OCI-LY7 (cell line): ENCODE data around the gene COL23A1. TPM values are rescaled to one million over a fixed set of nuclear protein-coding genes. Genes with fewer than 3 reads are reported as not detected.

Experiments
- BruUV-seq: library from RNA; stranded (reverse); fragments of 400-500 nt; replicated peaks from 2 replicates; lab custom pipeline; 2021; lab: Mats Ljungman, UMichigan
- CTCF ChIA-PET: fragments of 300-600 bp; sonication (Branson Sonifier 250); formaldehyde crosslinking; loops from one replicate; lab custom pipeline; 2022; ENCODE audit warnings: antibody characterized with exemption; ENCODE audit not compliant: unreplicated experiment; lab: Charles Lee
- POLR2A ChIA-PET: fragments of 300-600 bp; sonication (Branson Sonifier 250); formaldehyde crosslinking; loops from one replicate; lab custom pipeline; 2022; ENCODE audit warnings: antibody characterized with exemption; lab: Charles Lee
- DNase-seq: peaks from one replicate; pipeline ENCODE4 v3.0.0-alpha.2; 2015; ENCODE audit warnings: low spot score
- H2AFZ ChIP-seq: fragments of 200-600 bp; sonication (generic), shearing (Covaris generic); 2 replicates; pipeline ENCODE4 v1.6.1; 2014; ENCODE audit warnings: mild to moderate bottlenecking, antibody characterized with exemption, low read length, moderate library complexity
- H3K27ac ChIP-seq: fragments of 200-600 bp; sonication (generic); 2 replicates; pipeline ENCODE4 v1.5.1; 2014; ENCODE audit warnings: mixed run types, low read depth, mild to moderate bottlenecking, moderate library complexity, low read length, inconsistent platforms; ENCODE audit not compliant: poor library complexity, severe bottlenecking
- H3K36me3 ChIP-seq: fragments of 200-600 bp; sonication (generic); 2 replicates; pipeline ENCODE4 v1.6.1; 2014; ENCODE audit warnings: mild to moderate bottlenecking, antibody characterized with exemption, low read length, moderate library complexity, mixed read lengths; ENCODE audit not compliant: insufficient read depth
- H3K4me1 ChIP-seq: fragments of 200-600 bp; sonication (generic); 2 replicates; pipeline ENCODE4 v1.5.1; 2014; ENCODE audit warnings: mild to moderate bottlenecking, low read length; ENCODE audit not compliant: insufficient read depth, poor library complexity, severe bottlenecking
- H3K4me2 ChIP-seq: fragments of 200-600 bp; sonication (generic); 2 replicates; pipeline ENCODE4 v1.6.1; 2014; ENCODE audit warnings: mild to moderate bottlenecking, low read length
- H3K4me3 ChIP-seq: fragments of 200-600 bp; sonication (generic); 2 replicates; pipeline ENCODE4 v1.5.1; 2014; ENCODE audit warnings: mild to moderate bottlenecking, low read depth, low read length; ENCODE audit not compliant: poor library complexity, severe bottlenecking
- H3K79me2 ChIP-seq: fragments of 200-600 bp; sonication (generic); 2 replicates; pipeline ENCODE4 v1.6.1; 2016; ENCODE audit warnings: low read depth, mild to moderate bottlenecking, low read length, moderate library complexity, mixed read lengths; ENCODE audit not compliant: insufficient read depth
- H3K9me2 ChIP-seq: fragments of 200-600 bp; sonication (generic); 2 replicates; pipeline ENCODE4 v1.6.1; 2016; ENCODE audit warnings: mild to moderate bottlenecking, low read length, mixed read lengths; ENCODE audit not compliant: insufficient read depth
- H3K9me3 ChIP-seq: fragments of 200-600 bp; sonication (generic); 2 replicates; pipeline ENCODE4 v1.6.1; 2014; ENCODE audit warnings: mild to moderate bottlenecking, mixed run types, low read length, mixed read lengths
- H4K20me1 ChIP-seq: fragments of 200-600 bp; sonication (generic); 2 replicates; pipeline ENCODE4 v1.6.1; 2014; ENCODE audit warnings: mild to moderate bottlenecking, antibody characterized with exemption, low read length, moderate library complexity, mixed read lengths; ENCODE audit not compliant: insufficient read depth
- CTCF ChIP-seq: fragments of 200-600 bp; sonication (generic); conservative IDR thresholded peaks from 2 replicates; pipeline ENCODE4 v1.5.1; 2014; ENCODE audit warnings: mild to moderate bottlenecking, antibody characterized with exemption, low read length, moderate library complexity, mixed read lengths
- EZH2phosphoT487 ChIP-seq: fragments of 200-600 bp; sonication (generic); IDR thresholded peaks from 2 replicates; pipeline ENCODE4 v1.6.1; 2018; ENCODE audit warnings: low read depth, borderline replicate concordance, mild to moderate bottlenecking, mixed run types, antibody characterized with exemption, low read length, moderate library complexity, mixed read lengths
- intact Hi-C: fragments of 100-400 bp; cut with micrococcal nuclease; formaldehyde crosslinking; loops from one replicate; pipeline ENCODE4 v1.10.0; 2022; ENCODE audit not compliant: unreplicated experiment
- total RNA-seq, 2 experiments: library from RNA; depleted of rRNA in 1 of 2; stranded (reverse); fragments of >200 nt in 1 of 2; shearing (Covaris generic) in 1 of 2; gene quantifications; 2 replicates each; pipeline ENCODE4 v1.2.3, GENCODE V29; 2014 to 2022

COL23A1 gene
- total RNA-seq, 2 experiments from 2014 or later, result 0.53 TPM; not detected in 1

GRCh38 chr5:178325311-178325678 lies 264.9 kb downstream of the COL23A1 start:
- H3K4me3 ChIP-seq, result no peak overlapping the region
- H3K9me2 ChIP-seq, result no peaks in the 10 kb centered on the region
- POLR2A ChIA-PET, result no interaction called here
- no peak for DNase-seq
- no peaks in the 10 kb centered on the region for H3K36me3 ChIP-seq
- CTCF ChIA-PET, result no interaction called here
- H2AFZ ChIP-seq, result no peak overlapping the region
- no peak overlapping the region for H3K4me2 ChIP-seq
- H3K27ac ChIP-seq, result no peak overlapping the region
- intact Hi-C loops, result no loop called here
- H4K20me1 ChIP-seq, result no peaks in the 10 kb centered on the region
- TF ChIP-seq EZH2phosphoT487 (no peak), CTCF (no peak)
- no peaks in the 10 kb centered on the region for H3K79me2 ChIP-seq
- no TSS peak for BruUV-seq
- H3K4me1 ChIP-seq, result no peaks in the 10 kb centered on the region
- H3K9me3 ChIP-seq, result no peaks in the 10 kb centered on the region

- TF ChIP-seq CTCF (no peak), EZH2phosphoT487 (no peak)
- Histone ChIP-seq H3K36me3 (no peaks in the 10 kb centered on the region), H3K27ac (no peak overlapping the region), H3K4me1 (no peaks in the 10 kb centered on the region), H3K4me2 (no peak overlapping the region), H3K4me3 (no peak overlapping the region), H4K20me1 (no peaks in the 10 kb centered on the region), H3K9me2 (no peaks in the 10 kb centered on the region), H3K79me2 (no peaks in the 10 kb centered on the region), H3K9me3 (no peaks in the 10 kb centered on the region), H2AFZ (no peak overlapping the region)
- POLR2A ChIA-PET, result no interaction called here
- intact Hi-C loops, result no loop called here
- CTCF ChIA-PET, result no interaction called here
- DNase-seq, result no peak
- BruUV-seq, result no TSS peak
Measured at GRCh38 chr5:178324481-178325310, 265.5 kb downstream of the COL23A1 start.

- Histone ChIP-seq H2AFZ (no peak overlapping the region), H3K9me2 (no peaks in the 10 kb centered on the region), H3K4me1 (no peaks in the 10 kb centered on the region), H3K9me3 (no peaks in the 10 kb centered on the region), H3K79me2 (no peaks in the 10 kb centered on the region), H3K27ac (no peak overlapping the region), H3K4me3 (no peak overlapping the region), H4K20me1 (no peaks in the 10 kb centered on the region), H3K36me3 (no peaks in the 10 kb centered on the region), H3K4me2 (no peak overlapping the region)
- intact Hi-C loops, result no loop called here
- BruUV-seq, result no TSS peak
- POLR2A ChIA-PET, result interaction anchor here (0.5 kb wide), 1 partner anchor 1270 kb away, joined by 3 read pairs; no protein-coding TSS in a partner anchor
- CTCF ChIA-PET, result no interaction called here
- TF ChIP-seq CTCF, result no peak
- no peak for TF ChIP-seq EZH2phosphoT487
- DNase-seq, result no peak
Measured at GRCh38 chr5:178323961-178324360, 266.2 kb downstream of the COL23A1 start.
